OCI-LY7 (cell line): ENCODE measurements around the gene IGSF21. TPM values are rescaled to one million over a fixed set of nuclear protein-coding genes. Genes with fewer than 3 reads are reported as not detected.
"Not testable (repeated sequence)": the region's sequence is repeated elsewhere in the genome, so short reads cannot be mapped to it uniquely, and the experiment has no call there.

Source experiments
- BruUV-seq: library from RNA; stranded (reverse); fragments of 400-500 nt; replicated peaks from 2 replicates; lab custom pipeline; 2021; lab: Mats Ljungman, UMichigan
- CTCF ChIA-PET: fragments of 300-600 bp; sonication (Branson Sonifier 250); formaldehyde crosslinking; loops from one replicate; lab custom pipeline; 2022; ENCODE audit warnings: antibody characterized with exemption; ENCODE audit not compliant: unreplicated experiment; lab: Charles Lee
- POLR2A ChIA-PET: fragments of 300-600 bp; sonication (Branson Sonifier 250); formaldehyde crosslinking; loops from one replicate; lab custom pipeline; 2022; ENCODE audit warnings: antibody characterized with exemption; lab: Charles Lee
- DNase-seq: peaks from one replicate; pipeline ENCODE4 v3.0.0-alpha.2; 2015; ENCODE audit warnings: low spot score
- H2AFZ ChIP-seq: fragments of 200-600 bp; sonication (generic), shearing (Covaris generic); 2 replicates; pipeline ENCODE4 v1.6.1; 2014; ENCODE audit warnings: mild to moderate bottlenecking, antibody characterized with exemption, low read length, moderate library complexity
- H3K27ac ChIP-seq: fragments of 200-600 bp; sonication (generic); 2 replicates; pipeline ENCODE4 v1.5.1; 2014; ENCODE audit warnings: mixed run types, low read depth, mild to moderate bottlenecking, moderate library complexity, low read length, inconsistent platforms; ENCODE audit not compliant: poor library complexity, severe bottlenecking
- H3K36me3 ChIP-seq: fragments of 200-600 bp; sonication (generic); 2 replicates; pipeline ENCODE4 v1.6.1; 2014; ENCODE audit warnings: mild to moderate bottlenecking, antibody characterized with exemption, low read length, moderate library complexity, mixed read lengths; ENCODE audit not compliant: insufficient read depth
- H3K4me1 ChIP-seq: fragments of 200-600 bp; sonication (generic); 2 replicates; pipeline ENCODE4 v1.5.1; 2014; ENCODE audit warnings: mild to moderate bottlenecking, low read length; ENCODE audit not compliant: insufficient read depth, poor library complexity, severe bottlenecking
- H3K4me2 ChIP-seq: fragments of 200-600 bp; sonication (generic); 2 replicates; pipeline ENCODE4 v1.6.1; 2014; ENCODE audit warnings: mild to moderate bottlenecking, low read length
- H3K4me3 ChIP-seq: fragments of 200-600 bp; sonication (generic); 2 replicates; pipeline ENCODE4 v1.5.1; 2014; ENCODE audit warnings: mild to moderate bottlenecking, low read depth, low read length; ENCODE audit not compliant: poor library complexity, severe bottlenecking
- H3K79me2 ChIP-seq: fragments of 200-600 bp; sonication (generic); 2 replicates; pipeline ENCODE4 v1.6.1; 2016; ENCODE audit warnings: low read depth, mild to moderate bottlenecking, low read length, moderate library complexity, mixed read lengths; ENCODE audit not compliant: insufficient read depth
- H3K9me2 ChIP-seq: fragments of 200-600 bp; sonication (generic); 2 replicates; pipeline ENCODE4 v1.6.1; 2016; ENCODE audit warnings: mild to moderate bottlenecking, low read length, mixed read lengths; ENCODE audit not compliant: insufficient read depth
- H3K9me3 ChIP-seq: fragments of 200-600 bp; sonication (generic); 2 replicates; pipeline ENCODE4 v1.6.1; 2014; ENCODE audit warnings: mild to moderate bottlenecking, mixed run types, low read length, mixed read lengths
- H4K20me1 ChIP-seq: fragments of 200-600 bp; sonication (generic); 2 replicates; pipeline ENCODE4 v1.6.1; 2014; ENCODE audit warnings: mild to moderate bottlenecking, antibody characterized with exemption, low read length, moderate library complexity, mixed read lengths; ENCODE audit not compliant: insufficient read depth
- EZH2phosphoT487 ChIP-seq: fragments of 200-600 bp; sonication (generic); IDR thresholded peaks from 2 replicates; pipeline ENCODE4 v1.6.1; 2018; ENCODE audit warnings: low read depth, borderline replicate concordance, mild to moderate bottlenecking, mixed run types, antibody characterized with exemption, low read length, moderate library complexity, mixed read lengths
- intact Hi-C: fragments of 100-400 bp; cut with micrococcal nuclease; formaldehyde crosslinking; loops from one replicate; pipeline ENCODE4 v1.10.0; 2022; ENCODE audit not compliant: unreplicated experiment
- total RNA-seq, 2 experiments: library from RNA; depleted of rRNA in 1 of 2; stranded (reverse); fragments of >200 nt in 1 of 2; shearing (Covaris generic) in 1 of 2; gene quantifications; 2 replicates each; pipeline ENCODE4 v1.2.3, GENCODE V29; 2014 to 2022
- TF ChIP-seq, protein P1 (sequence below): fragments of 200-600 bp; sonication (generic); conservative IDR thresholded peaks from 2 replicates; pipeline ENCODE4 v1.5.1; 2014; ENCODE audit warnings: mild to moderate bottlenecking, antibody characterized with exemption, low read length, moderate library complexity, mixed read lengths

Gene IGSF21
- total RNA-seq, 2 experiments from 2014 or later, result 0.17 TPM; not detected in 1

DNA sequence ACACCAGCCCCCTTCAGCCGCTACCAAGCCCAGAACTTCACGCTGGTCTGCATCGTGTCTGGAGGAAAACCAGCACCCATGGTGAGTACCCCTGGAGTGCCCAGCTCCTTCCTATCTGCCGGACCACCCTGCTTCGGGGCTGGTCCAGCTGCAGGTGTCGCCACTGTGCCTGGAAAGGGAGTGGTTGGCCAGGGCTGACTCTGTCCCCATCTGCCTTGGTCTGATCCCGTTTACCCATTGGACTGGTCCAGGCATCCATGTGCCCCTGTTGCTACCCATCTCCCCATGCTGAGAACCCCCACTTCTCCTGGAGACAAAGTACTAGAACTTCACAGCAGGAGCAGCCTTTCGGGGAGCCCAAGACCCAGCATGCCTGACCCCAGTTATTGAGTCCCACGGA lies 254.6 kb downstream of the IGSF21 start:
- no peak for DNase-seq
- no peak overlapping the region for H2AFZ ChIP-seq
- H3K9me3 ChIP-seq, result no peaks in the 10 kb centered on the region
- TF ChIP-seq, protein P1, sequence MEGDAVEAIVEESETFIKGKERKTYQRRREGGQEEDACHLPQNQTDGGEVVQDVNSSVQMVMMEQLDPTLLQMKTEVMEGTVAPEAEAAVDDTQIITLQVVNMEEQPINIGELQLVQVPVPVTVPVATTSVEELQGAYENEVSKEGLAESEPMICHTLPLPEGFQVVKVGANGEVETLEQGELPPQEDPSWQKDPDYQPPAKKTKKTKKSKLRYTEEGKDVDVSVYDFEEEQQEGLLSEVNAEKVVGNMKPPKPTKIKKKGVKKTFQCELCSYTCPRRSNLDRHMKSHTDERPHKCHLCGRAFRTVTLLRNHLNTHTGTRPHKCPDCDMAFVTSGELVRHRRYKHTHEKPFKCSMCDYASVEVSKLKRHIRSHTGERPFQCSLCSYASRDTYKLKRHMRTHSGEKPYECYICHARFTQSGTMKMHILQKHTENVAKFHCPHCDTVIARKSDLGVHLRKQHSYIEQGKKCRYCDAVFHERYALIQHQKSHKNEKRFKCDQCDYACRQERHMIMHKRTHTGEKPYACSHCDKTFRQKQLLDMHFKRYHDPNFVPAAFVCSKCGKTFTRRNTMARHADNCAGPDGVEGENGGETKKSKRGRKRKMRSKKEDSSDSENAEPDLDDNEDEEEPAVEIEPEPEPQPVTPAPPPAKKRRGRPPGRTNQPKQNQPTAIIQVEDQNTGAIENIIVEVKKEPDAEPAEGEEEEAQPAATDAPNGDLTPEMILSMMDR, result no peak
- TF ChIP-seq EZH2phosphoT487, result no peak
- no peak overlapping the region for H3K27ac ChIP-seq
- H3K4me1 ChIP-seq, result no peaks in the 10 kb centered on the region
- no peaks in the 10 kb centered on the region for H3K36me3 ChIP-seq
- H3K4me2 ChIP-seq, result no peak overlapping the region
- ChIA-PET CTCF (interaction anchor here (1.0 kb wide), 1 partner anchor 15 kb away, joined by 6 read pairs; no protein-coding TSS in a partner anchor), POLR2A (no interaction called here)
- no TSS peak for BruUV-seq
- H3K4me3 ChIP-seq, result no peak overlapping the region
- intact Hi-C loops, result loop anchor here (2.0 kb wide), 1 partner anchor 169 kb away; no protein-coding TSS in a partner anchor
- no peaks in the 10 kb centered on the region for H4K20me1 ChIP-seq
- H3K9me2 ChIP-seq, result no peaks in the 10 kb centered on the region
- no peaks in the 10 kb centered on the region for H3K79me2 ChIP-seq

DNA sequence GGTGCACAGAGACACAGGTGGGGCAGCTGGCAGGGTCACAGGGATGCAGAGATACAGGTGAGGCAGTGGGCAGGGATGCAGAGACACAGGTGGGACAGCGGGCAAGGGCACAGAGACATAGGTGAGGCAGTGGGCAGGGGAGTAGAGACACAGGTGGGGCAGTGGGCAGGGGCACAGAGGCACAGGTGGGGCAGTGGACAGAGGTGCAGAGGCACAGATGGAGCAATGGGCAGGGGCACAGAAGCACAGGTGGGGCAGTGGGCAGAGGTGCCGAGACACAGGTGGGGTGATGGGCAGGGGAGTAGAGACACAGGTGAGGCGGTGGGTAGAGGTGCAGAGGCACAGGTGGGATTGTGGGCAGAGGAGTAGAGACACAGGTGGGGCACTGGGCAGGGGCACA lies 255.8 kb downstream of the IGSF21 start:
- no peaks in the 10 kb centered on the region for H3K4me1 ChIP-seq
- H3K4me2 ChIP-seq, result no peak overlapping the region
- no peaks in the 10 kb centered on the region for H3K9me3 ChIP-seq
- no peaks in the 10 kb centered on the region for H3K79me2 ChIP-seq
- ChIA-PET POLR2A (no interaction called here), CTCF (no interaction called here)
- DNase-seq, result no peak
- no TSS peak for BruUV-seq
- H2AFZ ChIP-seq, result no peak overlapping the region
- intact Hi-C loops, result loop anchor here (2.0 kb wide), 1 partner anchor 167 kb away; no protein-coding TSS in a partner anchor
- H3K4me3 ChIP-seq, result no peak overlapping the region
- no peaks in the 10 kb centered on the region for H3K36me3 ChIP-seq
- no peak for TF ChIP-seq EZH2phosphoT487
- TF ChIP-seq, protein P1, result no peak
- no peaks in the 10 kb centered on the region for H4K20me1 ChIP-seq
- no peaks in the 10 kb centered on the region for H3K9me2 ChIP-seq
- H3K27ac ChIP-seq, result no peak overlapping the region

DNA sequence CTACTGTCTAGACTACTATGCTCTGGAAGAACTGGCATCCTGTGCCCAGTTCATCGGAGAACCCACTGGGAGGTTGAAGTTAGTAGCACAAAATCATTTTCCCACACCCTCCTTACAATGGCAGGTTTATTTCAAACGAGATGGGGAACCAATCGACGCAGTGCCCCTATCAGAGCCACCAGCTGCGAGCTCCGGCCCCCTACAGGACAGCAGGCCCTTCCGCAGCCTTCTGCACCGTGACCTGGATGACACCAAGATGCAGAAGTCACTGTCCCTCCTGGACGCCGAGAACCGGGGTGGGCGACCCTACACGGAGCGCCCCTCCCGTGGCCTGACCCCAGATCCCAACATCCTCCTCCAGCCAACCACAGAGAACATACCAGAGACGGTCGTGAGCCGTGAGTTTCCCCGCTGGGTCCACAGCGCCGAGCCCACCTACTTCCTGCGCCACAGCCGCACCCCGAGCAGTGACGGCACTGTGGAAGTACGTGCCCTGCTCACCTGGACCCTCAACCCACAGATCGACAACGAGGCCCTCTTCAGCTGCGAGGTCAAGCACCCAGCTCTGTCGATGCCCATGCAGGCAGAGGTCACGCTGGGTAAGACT lies 257.6 kb downstream of the IGSF21 start:
- no peak for TF ChIP-seq EZH2phosphoT487
- TF ChIP-seq, protein P1, result no peak
- no peaks in the 10 kb centered on the region for H3K9me3 ChIP-seq
- H3K36me3 ChIP-seq, result no peaks in the 10 kb centered on the region
- H3K4me2 ChIP-seq, result no peak overlapping the region
- no peaks in the 10 kb centered on the region for H4K20me1 ChIP-seq
- H3K79me2 ChIP-seq, result no peaks in the 10 kb centered on the region
- no peak overlapping the region for H3K27ac ChIP-seq
- H3K9me2 ChIP-seq, result no peaks in the 10 kb centered on the region
- POLR2A ChIA-PET, result interaction anchor here (0.5 kb wide), 1 partner anchor 500 kb away, joined by 3 read pairs; no protein-coding TSS in a partner anchor
- intact Hi-C loops, result no loop called here
- DNase-seq, result no peak
- BruUV-seq, result no TSS peak
- no peak overlapping the region for H2AFZ ChIP-seq
- CTCF ChIA-PET, result no interaction called here
- H3K4me1 ChIP-seq, result no peaks in the 10 kb centered on the region
- no peak overlapping the region for H3K4me3 ChIP-seq

DNA sequence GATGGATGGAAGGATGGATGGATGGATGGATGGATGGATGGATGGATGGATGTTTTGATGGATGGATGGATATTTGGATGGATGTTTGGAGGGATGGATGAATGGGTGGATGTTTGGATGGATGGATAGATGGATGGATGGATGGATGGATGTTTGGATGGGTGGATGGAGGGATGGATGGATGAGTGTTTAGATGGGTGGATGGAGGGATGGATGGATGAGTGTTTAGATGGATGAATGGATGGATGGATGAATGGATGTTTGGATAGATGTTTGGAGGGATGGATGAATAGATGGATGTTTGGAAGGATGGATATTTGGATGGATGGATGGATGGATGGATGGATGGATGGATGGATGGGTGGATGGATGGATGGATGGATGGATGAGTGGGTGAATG lies 264.9 kb downstream of the IGSF21 start:
- H3K27ac ChIP-seq, CTCF ChIA-PET, H3K4me1 ChIP-seq, H3K9me2 ChIP-seq, BruUV-seq, H3K4me2 ChIP-seq, POLR2A ChIA-PET, H3K36me3 ChIP-seq, H3K79me2 ChIP-seq, DNase-seq, H2AFZ ChIP-seq, H3K4me3 ChIP-seq, H4K20me1 ChIP-seq, intact Hi-C loops, H3K9me3 ChIP-seq: not testable (repeated sequence)
